Stimulated activated CD8-positive, alpha-beta memory T cell treated with anti-CD3 and anti-CD28 coated beads, Interleukin-15, amount 100 ng/mL, for 4 hours (primary cell): ENCODE data around the gene LRIG2.

ENCODE experiments used
- DNase-seq, 2 donors: peaks; one replicate each; pipeline ENCODE4 v3.0.0-alpha.2; 2020; ENCODE audit warnings: low read depth in 2 of 2

Gene LRIG2

GRCh38 chr1:113170519-113170918, 97.5 kb downstream of the LRIG2 start:
- DNase-seq: no peak

- DNase-seq: no peak
Observed at GRCh38 chr1:113178106-113178505, 105.1 kb downstream of the LRIG2 start.

- no peak for DNase-seq
Observed at GRCh38 chr1:113178522-113178921, 105.5 kb downstream of the LRIG2 start.
